NCI-H526 treated with DMSO at 0.1 percent for 48 hours (cell line): ENCODE data around the gene SC5D.
A peak's percentile ranks its signal among the peaks of the same experiment; 100 is the strongest.

Experiments used
- DNase-seq: peaks from one replicate; lab custom pipeline; 2025; lab: John Stamatoyannopoulos, UW

The SC5D gene

GRCh38 chr11:121292495-121293287, at the start of gene SC5D:
SC5D (plus strand) TSS chr11:121292771; CDS start chr11:121303376, 10,605 bp downstream.
- DNase-seq: peak; percentile 99

DNA sequence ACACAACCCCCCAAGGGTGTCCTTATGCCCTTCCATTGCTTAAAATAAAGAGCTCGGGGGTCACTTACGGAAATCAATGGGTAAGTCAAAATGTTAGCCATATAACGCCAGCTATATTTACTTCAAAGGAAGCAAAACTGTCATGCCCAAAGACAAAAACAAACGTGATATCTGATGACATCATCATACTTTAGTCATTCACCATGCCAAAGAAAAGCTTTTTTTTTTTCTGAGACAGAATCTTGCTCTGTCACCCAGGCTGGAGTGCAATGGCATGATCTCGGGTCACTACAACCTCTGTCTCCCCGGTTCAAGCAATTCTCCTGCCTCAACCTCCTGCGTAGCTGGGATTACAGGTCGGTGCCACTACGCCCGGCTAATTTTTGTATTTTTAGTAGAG, 47.7 kb upstream of the SC5D start:
- no peak for DNase-seq

DNA sequence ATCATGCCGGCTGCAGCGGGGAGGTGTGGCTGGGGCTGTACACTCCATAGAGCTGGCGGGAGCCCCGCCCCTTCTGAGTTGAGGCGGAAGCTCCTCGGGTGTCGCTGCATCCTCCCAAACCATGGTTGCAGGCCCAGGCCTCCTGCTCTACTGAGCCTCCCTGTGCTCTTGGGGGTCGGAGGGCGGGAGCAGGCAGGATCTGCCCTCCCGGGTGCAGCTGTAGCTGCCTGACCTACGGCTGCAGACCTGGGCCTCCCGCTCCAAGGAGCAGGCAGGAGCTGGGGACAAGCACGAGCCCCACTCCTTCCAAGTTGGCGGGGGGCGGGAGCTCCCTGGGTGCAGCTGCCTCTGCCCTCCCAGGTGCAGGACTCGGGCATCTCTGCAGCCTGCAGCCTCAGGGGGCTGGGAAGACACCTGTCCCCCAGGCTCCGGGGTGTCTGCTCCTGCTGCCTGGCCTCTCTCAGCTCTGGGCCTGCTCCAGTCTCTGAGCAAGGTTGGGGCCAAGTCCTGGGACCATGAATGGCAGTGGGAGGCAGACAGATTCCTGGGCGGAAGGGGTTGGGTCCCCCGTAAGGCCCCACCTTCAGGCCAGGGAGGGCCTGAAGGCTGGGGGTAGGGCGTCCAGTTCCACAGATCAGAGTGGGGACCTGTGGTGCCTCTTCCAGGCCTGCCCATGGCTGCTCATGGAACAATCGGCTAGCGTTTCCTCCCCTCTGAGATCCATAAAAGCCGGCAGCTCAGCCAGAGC, 46.4 kb upstream of the SC5D start:
- DNase-seq: no peak

DNA sequence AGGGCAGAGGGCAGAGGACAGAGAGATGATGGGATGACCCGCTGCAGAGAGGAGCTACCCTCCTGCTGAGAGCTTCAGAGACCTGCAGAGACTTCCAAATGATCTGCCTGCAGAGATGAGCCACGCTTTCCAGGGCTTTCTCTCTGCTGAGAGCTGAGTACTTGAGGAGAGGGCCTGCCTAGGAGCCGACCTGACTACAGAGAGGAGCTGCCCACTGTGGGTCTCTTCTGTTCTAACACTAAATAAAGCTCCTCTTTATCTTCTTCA, 45.9 kb upstream of the SC5D start:
- DNase-seq: no peak

- no peak for DNase-seq
These were observed 44.1 kb upstream of the SC5D start for GRCh38 chr11:121248496-121248895.

DNA sequence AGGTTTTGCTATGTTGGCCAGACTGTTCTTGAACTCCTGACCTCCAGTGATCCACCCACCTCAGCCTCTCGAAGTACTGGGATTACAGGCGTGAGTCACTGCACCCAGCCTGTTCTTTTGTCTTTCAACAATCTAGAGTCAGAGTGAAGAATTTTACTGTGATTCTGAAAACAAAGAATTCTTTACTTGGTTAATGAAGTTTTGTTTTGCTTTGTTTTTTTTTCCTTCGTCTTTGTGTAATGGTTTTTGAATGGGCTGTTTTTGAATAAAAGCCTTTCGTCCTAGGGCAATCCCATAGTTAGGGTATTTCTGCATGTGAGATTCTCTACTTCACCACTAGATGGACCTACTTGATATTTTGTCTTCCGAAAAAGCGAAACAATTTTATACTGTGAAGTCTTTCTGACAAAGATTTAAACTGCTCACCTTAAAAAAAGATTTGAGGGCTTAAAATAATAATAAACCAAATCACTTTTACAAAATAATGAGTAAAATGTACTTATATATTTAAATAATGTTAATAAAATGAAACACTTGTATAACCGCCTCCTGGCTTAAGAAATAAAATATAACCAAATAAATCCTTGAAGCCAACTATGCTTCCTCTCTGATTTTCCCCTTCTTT, 43.4 kb upstream of the SC5D start:
- DNase-seq: peak; percentile 72

- no peak for DNase-seq
These were observed 41.7 kb upstream of the SC5D start for GRCh38 chr11:121250843-121251242.

GRCh38 chr11:121253951-121254350, 38.6 kb upstream of the SC5D start:
- no peak for DNase-seq

DNA sequence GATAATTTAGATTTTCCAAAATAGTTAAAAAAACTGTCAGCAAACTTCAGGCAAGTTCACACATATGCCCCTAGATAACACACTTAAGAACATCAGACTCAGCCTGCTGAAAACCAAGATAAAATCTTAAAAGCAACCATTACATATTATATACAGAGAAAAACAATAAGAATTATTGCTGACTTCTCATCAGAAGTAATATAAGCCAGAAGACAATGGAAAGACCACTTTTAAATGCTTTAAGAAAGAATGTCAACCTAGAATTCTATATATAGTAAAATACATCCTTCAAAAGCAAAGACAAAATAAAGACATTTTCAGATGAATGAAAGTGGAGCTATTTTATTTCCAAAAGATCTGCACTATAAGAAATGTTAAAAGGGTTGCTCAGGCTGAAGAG, 37.8 kb upstream of the SC5D start:
- DNase-seq: no peak

- no peak for DNase-seq
These were observed 37.0 kb upstream of the SC5D start for GRCh38 chr11:121255473-121256125.

DNA sequence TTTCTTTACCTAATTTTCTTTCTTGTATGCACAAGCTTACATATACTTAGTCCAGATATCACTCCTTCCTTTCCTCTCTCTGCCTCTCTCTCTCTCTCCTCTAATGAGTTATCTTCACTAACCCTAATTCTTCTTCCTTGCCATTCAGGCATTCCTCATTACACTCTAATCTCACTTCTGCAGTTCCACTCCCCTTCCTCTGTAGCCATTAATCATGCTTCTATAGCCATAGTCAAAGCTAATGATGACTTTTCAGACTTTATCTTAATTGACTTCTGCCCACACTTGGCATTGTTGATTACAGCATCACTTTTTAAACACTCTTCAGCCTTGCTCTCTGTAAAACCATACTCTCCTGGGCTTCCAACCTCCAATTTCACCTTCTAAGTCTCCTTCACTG, 35.3 kb upstream of the SC5D start:
- DNase-seq: no peak

DNA sequence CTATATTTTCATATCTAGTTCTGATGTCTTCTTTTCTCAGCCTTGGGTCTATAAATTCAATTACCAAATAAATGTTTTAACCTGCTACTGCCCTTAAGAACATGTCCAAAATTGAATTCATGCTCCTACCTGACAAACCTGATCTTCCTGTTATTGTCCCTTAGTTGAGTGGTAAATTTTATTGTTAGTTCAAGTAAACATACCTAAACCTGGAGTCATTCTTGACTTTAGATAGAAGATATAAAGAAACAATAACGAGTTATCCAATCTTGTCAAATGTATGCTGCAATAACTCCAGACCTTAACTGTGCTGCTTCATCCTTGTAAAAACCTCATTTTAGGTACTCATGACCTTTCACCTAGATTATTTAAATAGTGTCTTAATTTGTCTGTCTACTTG, 34.6 kb upstream of the SC5D start:
- no peak for DNase-seq

DNA sequence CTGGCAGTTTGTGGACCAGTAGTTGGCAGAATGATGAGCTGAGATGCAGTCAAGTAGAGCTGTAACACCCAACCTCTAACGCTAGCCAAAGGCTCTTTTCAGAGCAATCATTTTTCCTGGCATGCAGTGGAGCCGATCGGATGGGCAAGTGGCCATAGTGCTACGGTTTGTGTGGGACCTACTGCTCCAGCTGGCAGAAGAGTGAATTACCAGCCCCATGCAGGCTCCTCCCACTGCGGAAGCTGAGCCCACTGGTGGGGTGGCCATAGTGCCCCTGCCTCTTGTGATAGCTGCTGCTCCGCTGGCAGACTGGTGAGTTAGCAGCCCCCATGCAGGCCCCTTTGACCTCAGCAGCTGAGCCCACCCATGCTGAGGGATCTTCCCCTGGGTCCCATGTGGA, 27.0 kb upstream of the SC5D start:
- no peak for DNase-seq

- no peak for DNase-seq
These were observed 24.0 kb upstream of the SC5D start for GRCh38 chr11:121268581-121268980.

DNA sequence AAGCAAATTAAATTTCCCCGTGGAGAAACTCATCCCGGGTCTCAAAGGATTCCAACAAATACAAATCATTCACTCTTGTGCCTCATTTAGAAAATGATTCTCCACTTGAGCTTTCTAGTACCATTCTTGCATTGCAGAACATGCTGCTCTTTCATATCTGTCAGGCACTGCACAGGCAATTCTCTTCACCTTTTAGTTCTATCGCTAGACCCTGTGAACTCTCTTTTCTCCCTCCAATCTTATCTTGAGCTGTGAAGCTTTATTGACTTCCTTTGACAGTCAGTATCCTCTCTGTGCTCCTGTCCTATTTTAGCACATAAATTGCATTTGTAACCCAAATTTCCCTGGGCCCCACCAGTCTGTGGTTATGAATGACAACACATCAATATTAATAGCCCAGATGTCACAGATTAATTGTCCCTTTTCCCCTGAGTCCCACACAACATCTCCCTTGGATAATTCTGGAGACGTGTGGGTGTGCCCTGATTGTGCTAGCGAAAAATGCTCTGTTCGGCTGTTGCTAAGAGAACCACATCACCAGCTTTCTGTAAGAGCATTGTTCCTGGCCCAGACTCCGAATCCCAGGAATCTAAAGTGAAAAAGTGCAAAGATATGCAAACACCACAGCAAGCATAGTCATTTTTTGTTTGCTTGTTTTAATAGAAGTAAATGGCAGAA, 22.4 kb upstream of the SC5D start:
- DNase-seq: no peak

GRCh38 chr11:121274332-121274991, 18.1 kb upstream of the SC5D start:
- DNase-seq: no peak

- no peak for DNase-seq
These were observed 10.9 kb upstream of the SC5D start for GRCh38 chr11:121281698-121282097.

- DNase-seq: no peak
These were observed 10.2 kb upstream of the SC5D start for GRCh38 chr11:121282386-121282785.

GRCh38 chr11:121282886-121283502, 9.6 kb upstream of the SC5D start:
- DNase-seq: no peak

DNA sequence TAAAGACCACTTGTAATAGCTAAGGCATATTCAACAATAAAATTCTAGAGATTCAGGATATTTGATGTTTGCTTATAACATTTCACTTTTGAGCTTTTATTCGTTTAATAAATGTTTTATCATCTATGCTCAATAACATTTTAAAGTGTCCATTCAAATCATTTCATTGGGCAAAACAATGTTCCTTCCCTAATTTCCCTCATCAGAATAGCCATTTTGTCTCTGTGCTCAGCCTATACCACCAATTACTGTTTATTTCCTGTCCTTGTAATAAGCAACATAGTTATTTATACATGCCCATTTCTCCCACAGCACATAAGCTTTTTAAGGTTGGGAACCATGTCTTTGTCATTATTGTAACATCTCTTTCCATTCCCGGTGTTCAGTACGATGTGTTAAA, 1.3 kb upstream of the SC5D start:
- no peak for DNase-seq

GRCh38 chr11:121291896-121292494, 576 bp upstream of the SC5D start:
- peak; percentile 91 for DNase-seq
